OCI-LY3 (cell line): ENCODE measurements around the gene NIPBL.
"Not testable (repeated sequence)": the region's sequence is repeated elsewhere in the genome, so short reads cannot be mapped to it uniquely, and the experiment has no call there.

ENCODE experiments used
- H2AFZ ChIP-seq: fragments of 200-600, 300-600 bp; shearing (Covaris generic); 2 replicates; pipeline ENCODE4 v1.6.0; 2014; ENCODE audit warnings: antibody characterized with exemption, low read depth, low read length
- H3K27ac ChIP-seq: fragments of 200-600, 300-600 bp; sonication (generic); 2 replicates; pipeline ENCODE4 v1.5.1; 2014; ENCODE audit warnings: mild to moderate bottlenecking, low read length, moderate library complexity, mixed read lengths
- H3K27me3 ChIP-seq: fragments of 200-600, 300-600 bp; sonication (generic); 2 replicates; pipeline ENCODE4 v1.6.1; 2014; ENCODE audit warnings: low read depth, low read length, mixed read lengths
- H3K36me3 ChIP-seq: fragments of 200-600, 300-600 bp; sonication (generic); replicated peaks from 2 replicates; pipeline ENCODE3; 2014; ENCODE audit warnings: low read depth, low read length, mixed read lengths
- H3K4me1 ChIP-seq: fragments of 300-600, 200-600 bp; sonication (generic); 2 replicates; pipeline ENCODE4 v1.6.1; 2014; ENCODE audit warnings: low read length, mixed read lengths
- H3K4me2 ChIP-seq: fragments of 200-600, 300-600 bp; sonication (generic); 2 replicates; pipeline ENCODE4 v1.6.1; 2014; ENCODE audit warnings: low read length, mixed read lengths
- H3K4me3 ChIP-seq: fragments of 300-600, 200-600 bp; sonication (generic); 2 replicates; pipeline ENCODE4 v1.5.1; 2014; ENCODE audit warnings: antibody characterized with exemption, mild to moderate bottlenecking, low read length, moderate library complexity
- H3K79me2 ChIP-seq: fragments of 300-600, 200-600 bp; shearing (Covaris generic); 2 replicates; pipeline ENCODE4 v1.6.1; 2014; ENCODE audit warnings: mild to moderate bottlenecking, low read length, mixed read lengths
- H3K9ac ChIP-seq: fragments of 300-600, 200-600 bp; shearing (Covaris generic); 2 replicates; pipeline ENCODE4 v1.6.0; 2014; ENCODE audit warnings: mild to moderate bottlenecking, low read length, moderate library complexity
- H3K9me3 ChIP-seq: fragments of 200-600, 300-600 bp; shearing (Covaris generic); 2 replicates; pipeline ENCODE4 v1.6.1; 2014; ENCODE audit warnings: low read length, mixed read lengths; ENCODE audit not compliant: insufficient read depth
- H4K20me1 ChIP-seq: fragments of 200-600, 300-600 bp; sonication (generic); 2 replicates; pipeline ENCODE4 v1.6.1; 2016; ENCODE audit warnings: low read length, mixed read lengths; ENCODE audit not compliant: insufficient read depth
- EZH2phosphoT487 ChIP-seq: fragments of 200-600 bp; shearing (Covaris generic); IDR thresholded peaks from 2 replicates; pipeline ENCODE4 v1.6.1; 2018; ENCODE audit warnings: antibody characterized with exemption, mixed run types, low read depth
- TF ChIP-seq, protein P1 (sequence below): fragments of 200-600, 300-600 bp; sonication (generic); IDR thresholded peaks from 2 replicates; pipeline ENCODE4 v1.5.1; 2014; ENCODE audit warnings: antibody characterized with exemption, low read length, low read depth

Gene NIPBL

DNA sequence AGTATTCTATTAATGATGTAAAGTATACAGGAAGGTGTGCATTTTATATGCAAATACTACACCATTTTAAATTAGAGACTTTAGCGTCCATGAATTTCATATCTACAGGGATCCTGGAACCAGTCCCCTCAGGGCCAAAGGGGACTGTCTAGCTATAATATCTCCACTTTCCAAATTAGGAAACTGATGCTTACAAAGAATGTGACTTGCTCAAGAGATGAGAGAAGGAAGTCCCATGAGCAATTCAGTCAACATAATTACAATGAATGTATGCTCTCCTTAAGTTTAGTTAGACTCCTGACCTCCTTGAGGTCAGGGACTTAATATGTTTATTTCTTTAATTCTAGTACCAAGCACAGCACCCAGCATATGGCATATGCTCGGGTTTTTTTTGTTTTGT is 23.7 kb downstream of the NIPBL start:
- no peak overlapping the region for H3K4me3 ChIP-seq
- peaks cover 3% of the 10 kb centered on the region; the same call in 1 of the 2 replicates for H3K4me1 ChIP-seq
- no peak overlapping the region for H3K9ac ChIP-seq
- H3K36me3 ChIP-seq: no peaks in the 10 kb centered on the region
- peaks cover 89% of the 10 kb centered on the region for H4K20me1 ChIP-seq
- TF ChIP-seq EZH2phosphoT487: no peak
- TF ChIP-seq, protein P1, sequence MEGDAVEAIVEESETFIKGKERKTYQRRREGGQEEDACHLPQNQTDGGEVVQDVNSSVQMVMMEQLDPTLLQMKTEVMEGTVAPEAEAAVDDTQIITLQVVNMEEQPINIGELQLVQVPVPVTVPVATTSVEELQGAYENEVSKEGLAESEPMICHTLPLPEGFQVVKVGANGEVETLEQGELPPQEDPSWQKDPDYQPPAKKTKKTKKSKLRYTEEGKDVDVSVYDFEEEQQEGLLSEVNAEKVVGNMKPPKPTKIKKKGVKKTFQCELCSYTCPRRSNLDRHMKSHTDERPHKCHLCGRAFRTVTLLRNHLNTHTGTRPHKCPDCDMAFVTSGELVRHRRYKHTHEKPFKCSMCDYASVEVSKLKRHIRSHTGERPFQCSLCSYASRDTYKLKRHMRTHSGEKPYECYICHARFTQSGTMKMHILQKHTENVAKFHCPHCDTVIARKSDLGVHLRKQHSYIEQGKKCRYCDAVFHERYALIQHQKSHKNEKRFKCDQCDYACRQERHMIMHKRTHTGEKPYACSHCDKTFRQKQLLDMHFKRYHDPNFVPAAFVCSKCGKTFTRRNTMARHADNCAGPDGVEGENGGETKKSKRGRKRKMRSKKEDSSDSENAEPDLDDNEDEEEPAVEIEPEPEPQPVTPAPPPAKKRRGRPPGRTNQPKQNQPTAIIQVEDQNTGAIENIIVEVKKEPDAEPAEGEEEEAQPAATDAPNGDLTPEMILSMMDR: no peak
- H2AFZ ChIP-seq: no peak overlapping the region
- H3K9me3 ChIP-seq: no peaks in the 10 kb centered on the region
- H3K4me2 ChIP-seq: no peak overlapping the region
- no peaks in the 10 kb centered on the region for H3K27me3 ChIP-seq
- H3K27ac ChIP-seq: no peak overlapping the region
- peaks cover 97% of the 10 kb centered on the region for H3K79me2 ChIP-seq

DNA sequence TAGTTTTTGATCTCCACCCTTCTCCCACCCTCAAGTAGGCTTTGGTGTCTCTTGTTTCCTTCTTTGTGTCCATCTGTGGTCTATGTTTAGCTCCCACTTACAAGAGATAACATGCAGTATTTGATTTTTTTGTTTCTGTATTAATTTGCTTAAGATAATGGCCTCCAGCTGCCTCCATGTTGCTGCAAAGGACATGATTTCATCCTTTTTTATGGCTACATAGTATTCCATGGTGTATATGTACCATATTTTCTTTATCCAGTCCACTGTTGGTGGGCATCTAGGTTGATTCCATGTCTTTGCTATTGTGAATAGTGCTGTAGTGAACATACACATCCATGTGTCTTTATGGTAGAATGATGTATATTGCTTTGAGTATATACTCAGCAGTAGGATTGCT is 24.5 kb downstream of the NIPBL start:
- H3K4me1 ChIP-seq, H3K27ac ChIP-seq, H3K27me3 ChIP-seq, H3K4me3 ChIP-seq, H2AFZ ChIP-seq, H3K9ac ChIP-seq, H3K4me2 ChIP-seq, H3K36me3 ChIP-seq, H3K9me3 ChIP-seq: not testable (repeated sequence)
- Histone ChIP-seq H4K20me1 (peaks cover 81% of the 10 kb centered on the region), H3K79me2 (peaks cover 96% of the 10 kb centered on the region)

DNA sequence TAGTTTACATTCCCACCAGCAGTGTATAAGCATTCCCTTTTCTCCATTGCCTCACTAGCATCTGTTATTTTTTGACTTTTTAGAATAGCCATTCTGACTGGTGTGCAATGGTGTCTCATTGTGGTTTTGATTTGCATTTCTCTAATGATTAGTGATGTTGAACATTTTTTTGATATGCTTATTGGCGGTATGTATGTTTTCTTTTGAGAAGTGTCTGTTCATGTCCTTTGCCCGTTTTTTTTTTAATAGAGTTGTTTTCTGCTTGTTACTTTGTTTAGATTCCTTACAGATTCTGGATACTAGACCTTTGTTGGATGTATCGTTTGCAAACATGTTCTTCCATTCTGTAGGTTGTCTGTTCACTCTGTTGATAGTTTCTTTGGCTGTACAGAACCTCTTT is 25.3 kb downstream of the NIPBL start:
- Histone ChIP-seq H3K9me3 (no peaks in the 10 kb centered on the region), H3K27me3 (no peaks in the 10 kb centered on the region), H3K4me2 (no peak overlapping the region), H3K9ac (no peak overlapping the region), H4K20me1 (peaks cover 81% of the 10 kb centered on the region), H2AFZ (no peak overlapping the region), H3K36me3 (no peaks in the 10 kb centered on the region), H3K4me1 (peaks cover 3% of the 10 kb centered on the region; the same call in 1 of the 2 replicates), H3K27ac (no peak overlapping the region), H3K4me3 (no peak overlapping the region), H3K79me2 (peaks cover 96% of the 10 kb centered on the region)
- TF ChIP-seq EZH2phosphoT487: no peak
- TF ChIP-seq, protein P1: no peak

DNA sequence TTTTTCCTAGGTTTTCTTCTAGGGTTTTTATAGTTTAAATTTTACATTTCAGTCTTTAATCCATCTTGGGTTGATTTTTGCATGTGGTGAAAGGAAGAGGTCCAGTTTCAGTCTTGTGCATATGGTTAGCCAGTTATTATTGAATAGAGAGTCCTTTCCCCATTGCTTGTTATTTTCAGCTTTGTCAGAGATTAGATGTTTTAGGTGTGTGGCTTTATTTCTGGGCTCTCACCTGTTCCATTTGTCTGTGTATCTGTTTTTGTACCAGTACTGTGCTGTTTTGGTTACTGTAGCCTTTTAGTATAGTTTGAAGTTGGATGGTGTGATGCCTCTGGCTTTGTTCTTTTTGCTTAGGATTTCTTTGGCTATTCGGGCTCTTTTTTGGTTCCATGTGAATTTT is 25.8 kb downstream of the NIPBL start:
- no peaks in the 10 kb centered on the region for H3K36me3 ChIP-seq
- H4K20me1 ChIP-seq: peaks cover 81% of the 10 kb centered on the region
- H3K79me2 ChIP-seq: peaks cover 96% of the 10 kb centered on the region

More for the DNA sequence above, 25.8 kb downstream of the NIPBL start:
- TF ChIP-seq EZH2phosphoT487: no peak
- TF ChIP-seq, protein P1: no peak
- no peaks in the 10 kb centered on the region for H3K9me3 ChIP-seq
- no peak overlapping the region for H3K27ac ChIP-seq
- H3K4me2 ChIP-seq: no peak overlapping the region
- H3K4me3 ChIP-seq: no peak overlapping the region
- H3K4me1 ChIP-seq: peaks cover 3% of the 10 kb centered on the region; the same call in 1 of the 2 replicates
- no peaks in the 10 kb centered on the region for H3K27me3 ChIP-seq
- no peak overlapping the region for H2AFZ ChIP-seq
- H3K9ac ChIP-seq: no peak overlapping the region
